Measurements from ENCODE around the gene FITM1.

DNA sequence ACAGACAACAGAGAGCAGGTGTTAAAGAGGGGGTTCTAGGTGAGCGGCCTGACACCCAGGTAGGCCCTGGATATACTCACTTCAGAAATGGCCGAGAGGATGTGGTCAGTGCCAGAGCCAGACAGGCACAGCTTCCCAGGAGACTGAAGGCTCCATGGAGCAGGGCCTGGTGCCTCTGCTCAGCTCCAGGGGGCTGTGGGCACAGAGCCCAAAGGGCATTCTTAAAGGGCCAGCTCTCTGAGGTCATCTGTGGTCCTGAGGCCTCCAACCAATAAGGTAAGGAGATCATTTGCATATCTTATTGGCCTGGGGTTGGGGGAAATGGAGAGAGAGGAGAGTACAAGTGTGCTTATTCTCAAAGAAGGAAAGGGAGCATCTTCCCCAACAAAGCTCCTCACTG is 46.0 kb upstream of the FITM1 start:
- no peak for TF ChIP-seq CTCF (IDR thresholded peaks at IDR 0.05)
- TF ChIP-seq POLR2A (IDR thresholded peaks at IDR 0.05) = no peak
